GM19023 (cell line): Measurements from ENCODE around the gene RABL6.
"Not testable (repeated sequence)": the region's sequence is repeated elsewhere in the genome, so short reads cannot be mapped to it uniquely, and the experiment has no call there.

Source experiments
- ATAC-seq: cut with Tn5 transposase; IDR thresholded peaks from one replicate; pipeline ENCODE4 v1.9.1; 2021; ENCODE audit warnings: mild to moderate bottlenecking, moderate library complexity; ENCODE audit not compliant: unreplicated experiment

RABL6 gene

GRCh38 chr9:136794281-136794999 is 13.3 kb upstream of the RABL6 start:
- no peak for ATAC-seq

DNA sequence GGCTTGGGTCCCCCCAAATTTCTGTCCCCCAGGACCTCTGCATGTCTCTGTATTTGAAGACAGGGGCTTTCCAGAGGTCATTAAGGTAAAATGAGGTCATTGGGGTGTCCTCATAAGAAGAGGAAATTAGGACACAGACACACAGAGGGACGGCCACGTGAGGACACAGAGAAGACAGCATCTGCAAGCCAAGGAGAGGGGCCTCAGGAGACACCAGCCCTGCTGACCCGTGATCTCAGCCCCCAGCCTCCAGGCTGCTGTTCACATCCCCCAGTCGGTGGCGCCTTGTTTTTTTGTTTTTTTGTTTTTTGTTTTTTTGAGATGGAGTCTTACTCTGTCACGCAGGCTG is 12.8 kb upstream of the RABL6 start:
- no peak for ATAC-seq

GRCh38 chr9:136796238-136796774 is 11.4 kb upstream of the RABL6 start, which contains the start of gene CCDC183:
Gene CCDC183, plus strand, starts transcription at chr9:136796338. Its CDS starts 60 bp downstream, at chr9:136796398.
- no peak for ATAC-seq

- not testable (repeated sequence) for ATAC-seq
These were observed 10.9 kb upstream of the RABL6 start for GRCh38 chr9:136796775-136797347.

DNA sequence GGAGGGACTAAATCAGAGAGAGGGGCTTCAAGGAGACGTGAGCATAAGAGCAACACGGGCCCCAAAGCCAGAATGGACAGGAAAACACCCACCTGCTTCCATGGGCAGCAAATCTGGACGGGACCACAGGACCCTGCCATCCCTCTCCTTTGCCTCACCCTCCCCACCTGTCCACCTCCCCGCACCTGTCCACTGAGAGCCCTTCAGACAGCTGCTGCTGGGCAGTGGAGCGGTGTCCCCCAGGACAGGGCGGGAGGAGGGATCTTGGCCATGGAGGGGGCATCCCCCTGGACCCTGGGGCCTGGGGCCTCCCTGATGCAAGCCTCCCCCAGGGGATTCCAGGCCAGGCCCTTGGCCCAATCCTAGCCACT is 9.1 kb upstream of the RABL6 start:
- ATAC-seq, result no peak

- no peak for ATAC-seq
These were observed 8.5 kb upstream of the RABL6 start for GRCh38 chr9:136799079-136799853.

DNA sequence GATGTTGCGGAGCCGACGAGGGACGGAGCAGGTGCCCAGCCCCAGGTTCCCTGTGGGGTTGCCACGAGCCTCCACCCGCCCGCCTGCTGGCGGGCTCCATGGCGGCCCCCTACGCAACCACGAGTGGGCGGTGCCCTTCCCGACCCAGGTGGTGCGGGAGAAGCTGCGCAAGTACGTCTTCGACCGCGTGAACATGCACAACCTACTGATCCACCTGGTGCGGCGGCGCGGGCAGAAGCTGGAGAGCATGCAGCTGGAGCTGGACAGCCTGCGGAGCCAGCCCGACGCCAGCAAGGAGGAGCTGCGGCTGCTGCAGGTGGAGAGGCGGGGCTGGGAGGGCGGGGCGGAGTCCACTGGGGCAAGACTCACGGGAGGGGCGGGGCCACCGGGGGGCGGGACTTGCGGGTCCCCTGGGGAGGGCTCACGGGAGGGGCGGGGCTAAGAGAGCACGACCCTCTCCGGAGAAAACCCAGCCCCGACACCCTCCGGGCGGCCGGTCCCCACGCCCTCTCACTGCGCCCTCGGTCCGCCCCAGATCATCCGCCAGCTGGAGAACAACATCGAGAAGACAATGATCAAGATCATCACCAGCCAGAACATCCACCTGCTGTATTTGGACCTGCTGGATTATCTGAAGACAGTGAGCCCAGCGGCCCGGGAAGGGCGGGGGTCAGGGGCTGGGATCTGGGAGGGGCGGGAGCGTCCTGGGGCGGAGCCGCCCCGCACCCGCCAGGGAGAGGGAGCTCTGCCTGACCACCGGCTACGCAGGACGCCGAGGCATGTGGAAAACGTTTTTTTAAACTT is 7.7 kb upstream of the RABL6 start:
- no peak for ATAC-seq

- no peak for ATAC-seq
These were observed 5.4 kb upstream of the RABL6 start for GRCh38 chr9:136802321-136802720.

GRCh38 chr9:136803009-136803550 is 4.7 kb upstream of the RABL6 start:
- not testable (repeated sequence) for ATAC-seq

DNA sequence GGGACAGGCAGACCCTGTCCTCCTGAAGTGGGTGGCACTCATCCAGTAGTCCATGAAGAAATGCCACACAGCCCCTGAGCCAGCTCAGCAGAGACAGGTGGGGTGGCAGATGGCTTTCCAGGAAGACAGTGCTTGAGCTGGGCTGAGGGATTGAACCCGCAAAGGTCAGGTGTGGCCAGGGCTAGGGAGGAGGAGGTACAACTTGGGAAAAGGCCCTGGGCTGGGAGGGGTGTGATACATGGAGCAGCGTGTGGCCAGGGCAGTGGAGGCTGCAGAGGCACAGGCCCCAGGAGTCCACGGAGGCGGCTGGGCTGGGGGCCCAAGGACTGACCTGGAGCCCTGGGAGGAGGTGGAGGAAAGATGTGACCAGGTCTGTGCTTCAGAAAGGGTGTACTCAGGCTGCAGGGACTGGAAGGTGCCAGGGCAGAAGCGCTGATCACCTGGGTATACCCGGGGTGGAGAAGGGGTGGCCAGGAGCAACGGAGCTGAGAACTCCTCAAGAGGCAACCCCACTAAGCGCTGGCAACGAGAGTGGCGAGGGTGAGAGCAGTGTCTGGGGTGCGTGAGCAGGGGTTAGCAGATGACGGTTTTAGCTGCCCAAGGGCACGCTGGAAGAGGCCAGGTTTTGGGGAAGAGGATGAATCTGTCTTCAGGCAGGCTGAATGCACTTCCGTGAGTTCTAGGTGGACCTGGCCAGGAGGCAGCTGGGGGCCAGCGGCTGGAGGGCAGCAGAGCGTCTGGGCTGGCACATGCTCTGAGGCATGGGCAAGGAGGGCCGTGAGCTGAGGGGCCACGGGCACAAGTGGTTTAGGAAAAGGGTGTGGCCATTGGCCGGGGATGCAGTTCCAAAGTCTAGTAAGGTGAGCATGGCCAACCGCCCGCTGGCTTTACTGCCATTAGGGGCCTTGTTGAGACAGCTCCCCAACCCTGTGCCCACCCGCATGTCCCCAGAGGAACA is 3.9 kb upstream of the RABL6 start:
- no peak for ATAC-seq

GRCh38 chr9:136804509-136805206 is 3.1 kb upstream of the RABL6 start:
- ATAC-seq, result no peak

DNA sequence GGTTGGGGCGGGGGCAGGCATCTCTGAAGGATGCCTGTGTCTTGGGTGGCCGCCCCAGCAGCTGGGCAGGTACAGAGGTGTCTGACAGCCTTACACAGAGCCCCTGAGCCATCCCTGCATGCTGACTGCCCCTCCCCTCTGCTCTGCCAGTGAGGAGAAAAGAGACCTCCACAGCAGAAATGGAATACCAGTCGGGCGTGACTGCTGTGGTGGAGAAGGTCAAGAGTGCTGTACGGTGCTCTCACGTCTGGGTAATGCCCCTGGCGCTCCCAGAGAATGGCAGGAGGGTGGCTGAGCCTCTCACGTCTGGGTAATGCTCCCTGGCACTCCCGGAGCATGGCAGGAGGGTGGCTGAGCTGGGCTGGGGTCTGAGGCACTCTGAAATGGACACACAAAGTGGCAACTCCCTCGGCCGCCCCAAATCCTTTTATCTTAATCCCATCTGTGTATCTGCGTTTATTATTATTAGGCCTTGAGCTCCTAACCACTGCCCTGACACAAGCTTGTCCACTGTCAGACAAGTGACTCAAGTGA is 2.5 kb upstream of the RABL6 start:
- ATAC-seq, result no peak

- ATAC-seq, result no peak
These were observed 1.7 kb upstream of the RABL6 start for GRCh38 chr9:136806067-136806466.

DNA sequence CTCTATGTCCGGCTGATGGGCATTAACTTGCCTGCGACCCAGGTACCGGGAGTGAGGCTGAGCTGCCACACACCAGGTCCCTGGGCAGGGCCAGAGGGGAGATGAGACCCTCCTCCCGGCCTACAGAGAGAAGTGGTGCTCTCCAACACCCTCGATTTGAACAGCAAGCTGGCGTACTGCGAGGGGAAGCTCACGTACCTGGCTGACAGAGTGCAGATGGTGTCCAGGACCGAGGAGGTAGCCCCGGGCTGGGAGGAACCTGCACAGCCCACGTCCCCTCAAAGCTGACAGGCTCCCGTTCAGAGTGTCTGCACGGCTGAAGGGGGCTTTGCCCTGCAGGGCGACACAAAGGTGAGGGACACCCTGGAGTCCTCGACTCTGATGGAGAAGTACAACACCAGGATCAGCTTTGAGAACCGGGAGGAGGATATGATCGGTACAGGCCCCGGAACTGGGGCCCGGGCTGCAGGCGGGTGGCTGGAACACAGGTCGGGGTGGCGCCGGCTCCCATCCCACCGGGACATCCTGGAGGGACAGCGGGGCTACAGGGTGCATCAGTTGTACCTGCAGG is 1.0 kb upstream of the RABL6 start:
- ATAC-seq, result no peak

DNA sequence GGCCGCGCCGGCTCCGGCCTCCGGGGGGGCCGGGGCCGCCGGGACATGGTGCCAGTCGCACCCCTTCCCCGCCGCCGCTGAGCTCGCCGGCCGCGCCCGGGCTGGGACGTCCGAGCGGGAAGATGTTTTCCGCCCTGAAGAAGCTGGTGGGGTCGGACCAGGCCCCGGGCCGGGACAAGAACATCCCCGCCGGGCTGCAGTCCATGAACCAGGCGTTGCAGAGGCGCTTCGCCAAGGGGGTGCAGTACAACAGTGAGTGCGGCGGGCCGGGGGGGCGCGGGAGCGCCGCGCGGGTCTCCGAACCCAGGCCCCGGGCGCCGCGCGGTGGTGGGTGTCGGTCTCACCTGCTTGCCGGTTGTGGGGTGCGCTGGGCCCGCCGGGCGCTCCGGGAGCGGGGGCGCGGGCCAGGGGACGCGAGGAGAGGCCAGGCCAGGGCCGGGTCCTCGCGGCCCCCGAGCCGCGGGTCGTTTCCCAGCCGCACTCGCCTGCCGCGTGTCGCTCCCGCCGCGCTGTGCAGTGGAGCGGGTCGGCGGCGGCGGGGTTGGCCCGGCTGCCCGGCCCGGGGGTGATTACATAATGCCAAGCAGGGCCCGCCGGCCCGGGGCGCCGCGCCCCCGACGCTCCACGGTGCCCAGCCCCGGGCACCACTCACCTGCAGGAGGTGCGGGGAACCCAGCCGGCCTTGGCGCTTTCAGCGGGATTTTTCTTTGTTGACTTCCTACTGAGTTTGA is 492 bp downstream of the RABL6 start:
- peak; percentile 31 for ATAC-seq

DNA sequence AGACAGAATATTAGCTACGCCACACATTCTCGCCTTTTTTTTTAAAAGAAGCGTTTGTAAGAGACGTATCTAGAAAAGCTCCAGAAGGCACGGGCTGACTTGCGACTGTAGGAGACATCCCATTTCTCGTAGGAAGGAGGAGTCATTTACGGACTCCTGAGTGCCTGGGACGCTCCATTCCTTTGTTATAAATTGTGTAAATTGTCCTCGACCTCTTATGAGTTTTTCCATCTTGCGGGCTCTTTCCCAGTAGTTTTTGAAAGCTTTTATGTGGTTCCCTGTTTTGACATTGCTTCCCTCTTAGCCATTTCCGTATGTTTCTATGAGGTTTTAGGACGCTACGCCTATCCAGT is 1.0 kb downstream of the RABL6 start:
- no peak for ATAC-seq

DNA sequence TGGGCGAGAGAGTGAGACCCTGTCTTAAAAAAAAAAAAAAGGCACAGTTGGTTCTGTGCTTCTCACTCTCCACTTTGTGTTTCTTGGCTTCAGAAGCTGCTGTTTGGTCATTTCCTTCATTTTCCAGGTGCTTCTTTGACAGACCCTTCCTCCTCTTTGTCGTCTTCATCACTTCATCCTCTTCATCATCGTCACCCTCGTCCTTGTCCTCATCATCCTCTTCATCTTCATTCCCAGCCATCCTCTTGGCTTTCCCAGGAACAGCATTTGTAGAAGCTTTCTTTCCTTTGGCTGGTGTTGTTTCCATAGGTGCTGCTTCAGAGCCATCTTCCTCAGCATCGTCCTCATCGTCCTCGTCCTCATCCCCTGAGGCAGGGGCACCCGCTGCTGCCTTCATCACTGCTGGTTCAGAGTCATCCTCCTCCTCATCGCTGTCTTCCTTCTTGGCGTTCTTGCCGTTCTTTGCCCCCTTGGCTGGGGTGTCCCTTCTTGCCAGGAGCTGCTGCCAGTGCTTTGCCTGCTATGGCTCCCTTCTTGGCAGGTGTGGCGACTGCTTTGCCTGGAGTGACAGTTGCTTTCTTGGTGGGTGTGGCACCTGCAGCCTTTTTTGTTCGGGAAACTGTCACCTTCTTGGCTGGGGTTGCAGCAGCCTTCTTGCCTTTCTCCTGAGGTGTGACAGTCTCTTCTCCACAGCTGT is 7.1 kb downstream of the RABL6 start:
- ATAC-seq, result no peak
